CD4-positive, alpha-beta memory T cell (primary cell): Measurements from ENCODE around the gene PAQR3. TPM values are rescaled to one million over a fixed set of nuclear protein-coding genes. Genes with fewer than 3 reads are reported as not detected.

Experiments
- CTCF ChIA-PET: fragments of 350-600 bp; sonication (Branson Sonifier 250); formaldehyde crosslinking; loops from one replicate; lab custom pipeline; 2021; ENCODE audit warnings: inconsistent platforms; ENCODE audit not compliant: partially characterized antibody; lab: Charles Lee
- POLR2A ChIA-PET: fragments of 350-600 bp; sonication (Branson Sonifier 250); formaldehyde crosslinking; loops from one replicate; lab custom pipeline; 2021; ENCODE audit not compliant: partially characterized antibody; lab: Charles Lee
- DNase-seq, 5 donors: peaks; one replicate each; pipeline versions ENCODE4 v3.0.0 to v3.0.0-alpha.2; 2020 to 2022; ENCODE audit warnings: mixed read lengths in 1 of 5
- H3K27ac ChIP-seq: one replicate; pipeline ENCODE4 v1.7.0; 2013; ENCODE audit warnings: low read depth, low read length
- H3K27me3 ChIP-seq: 2 replicates; pipeline ENCODE4 v1.7.0; 2013; ENCODE audit warnings: mild to moderate bottlenecking, low read length, moderate library complexity; ENCODE audit not compliant: insufficient read depth
- H3K36me3 ChIP-seq: 2 replicates; pipeline ENCODE4 v1.7.0; 2013; ENCODE audit warnings: mild to moderate bottlenecking, low read length, moderate library complexity; ENCODE audit not compliant: insufficient read depth
- H3K4me1 ChIP-seq: 2 replicates; pipeline ENCODE4 v1.7.0; 2013; ENCODE audit warnings: mild to moderate bottlenecking, low read length, moderate library complexity; ENCODE audit not compliant: insufficient read depth
- H3K4me3 ChIP-seq, 2 donors: one replicate each; pipeline ENCODE4 v1.7.0; 2013; ENCODE audit warnings: low read length in 2 of 2, mild to moderate bottlenecking in 1 of 2
- H3K9me3 ChIP-seq, 2 donors: one replicate each; pipeline ENCODE4 v1.7.0; 2013; ENCODE audit warnings: low read length in 2 of 2, control low read depth in 1 of 2; ENCODE audit not compliant: control insufficient read depth in 1 of 2
- H3K27ac Mint-ChIP-seq, 7 donors: one replicate each; pipeline ENCODE4 v1.8.0; 2020 to 2021; ENCODE audit warnings: mixed read lengths in 7 of 7, mild to moderate bottlenecking in 6 of 7, inconsistent platforms in 3 of 7, moderate library complexity in 3 of 7
- H3K27me3 Mint-ChIP-seq, 2 donors: one replicate each; pipeline ENCODE4 v1.8.0; 2020 to 2021; ENCODE audit warnings: mixed read lengths in 2 of 2
- H3K36me3 Mint-ChIP-seq, 2 donors: one replicate each; pipeline ENCODE4 v1.8.0; 2020 to 2021; ENCODE audit warnings: mixed read lengths in 2 of 2, inconsistent platforms in 1 of 2, mild to moderate bottlenecking in 1 of 2
- H3K4me1 Mint-ChIP-seq, 4 donors: one replicate each; pipeline ENCODE4 v1.8.0; 2020 to 2021; ENCODE audit warnings: mixed read lengths in 4 of 4, mild to moderate bottlenecking in 1 of 4
- H3K4me3 Mint-ChIP-seq, 8 donors: one replicate each; pipeline ENCODE4 v1.8.0; 2020 to 2021; ENCODE audit warnings: mixed read lengths in 8 of 8, mild to moderate bottlenecking in 7 of 8, moderate library complexity in 6 of 8, inconsistent platforms in 3 of 8
- H3K9me3 Mint-ChIP-seq, 8 donors: one replicate each; pipeline ENCODE4 v1.8.0; 2020 to 2021; ENCODE audit warnings: mixed read lengths in 8 of 8, mild to moderate bottlenecking in 5 of 8, inconsistent platforms in 3 of 8, moderate library complexity in 1 of 8
- intact Hi-C: fragments of 100-400 bp; cut with micrococcal nuclease; formaldehyde crosslinking; loops from one replicate; pipeline ENCODE4 v1.15.1; 2023
- polyA plus RNA-seq, 2 donors: library from polyadenylated mRNA; unstranded; fragments of 300-500 nt; fragmentation: Illumina TruSeq; gene quantifications; one replicate each; pipeline ENCODE4 v1.2.3, GENCODE V29; 2021
- total RNA-seq, 2 experiments: library from RNA; stranded (reverse); gene quantifications; one replicate each; pipeline ENCODE4 v1.2.3, GENCODE V29; 2021

PAQR3 gene
- total and polyA plus RNA-seq, 4 experiments from 2014 or later = 7.1 to 12.1 (median 9.0) TPM

DNA sequence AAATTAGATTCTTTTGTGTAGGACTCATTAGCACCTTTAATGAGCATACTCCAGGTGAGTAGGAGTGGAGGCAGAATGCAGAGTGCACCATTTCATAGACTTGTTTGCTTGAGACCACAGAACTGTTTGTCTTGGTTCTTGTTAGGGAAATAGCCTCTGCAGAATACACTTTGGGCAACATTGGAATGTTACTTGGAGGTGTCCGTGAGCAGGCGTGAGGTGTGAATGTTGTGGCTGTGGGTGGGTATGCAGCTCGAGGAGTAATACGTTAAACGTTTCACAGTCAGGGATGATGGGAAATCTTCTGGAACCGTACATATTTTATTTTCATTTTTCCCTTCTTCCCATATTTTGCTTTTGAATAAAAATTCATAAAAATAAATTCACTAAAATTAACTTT, 31.6 kb downstream of the PAQR3 start:
- no peak for DNase-seq
- Histone ChIP-seq H3K27me3 (no peaks in the 10 kb centered on the region), H3K27ac (no peak overlapping the region), H3K36me3 (no peaks in the 10 kb centered on the region), H3K9me3 (no peaks in the 10 kb centered on the region), H3K4me3 (no peak overlapping the region), H3K4me1 (no peaks in the 10 kb centered on the region)
- Mint-ChIP-seq H3K4me3 (no peak overlapping the region), H3K9me3 (no peaks in the 10 kb centered on the region), H3K36me3 (peaks cover 16 to 22% of the 10 kb centered on the region in 2 donors), H3K27me3 (no peaks in the 10 kb centered on the region), H3K4me1 (no peaks in the 10 kb centered on the region), H3K27ac (no peak overlapping the region)
- ChIA-PET POLR2A (no interaction called here), CTCF (no interaction called here)
- intact Hi-C loops = no loop called here

GRCh38 chr4:78904143-78904542, 35.1 kb downstream of the PAQR3 start:
- H3K27ac ChIP-seq = no peak overlapping the region
- no peaks in the 10 kb centered on the region for H3K36me3 ChIP-seq
- intact Hi-C loops = no loop called here
- Mint-ChIP-seq H3K27ac (no peak overlapping the region), H3K4me1 (no peaks in the 10 kb centered on the region), H3K36me3 (no peaks in the 10 kb centered on the region), H3K9me3 (no peaks in the 10 kb centered on the region), H3K27me3 (no peaks in the 10 kb centered on the region), H3K4me3 (no peak overlapping the region)
- no peaks in the 10 kb centered on the region for H3K4me1 ChIP-seq
- H3K4me3 ChIP-seq = no peak overlapping the region
- no peak for DNase-seq
- POLR2A ChIA-PET = no interaction called here
- no peaks in the 10 kb centered on the region for H3K27me3 ChIP-seq
- CTCF ChIA-PET = no interaction called here
- no peaks in the 10 kb centered on the region for H3K9me3 ChIP-seq

- Mint-ChIP-seq H3K27me3 (no peaks in the 10 kb centered on the region), H3K27ac (no peak overlapping the region), H3K4me3 (no peak overlapping the region), H3K9me3 (no peaks in the 10 kb centered on the region), H3K36me3 (no peaks in the 10 kb centered on the region), H3K4me1 (no peaks in the 10 kb centered on the region)
- CTCF ChIA-PET = no interaction called here
- Histone ChIP-seq H3K27ac (no peak overlapping the region), H3K36me3 (no peaks in the 10 kb centered on the region), H3K27me3 (no peaks in the 10 kb centered on the region), H3K9me3 (no peaks in the 10 kb centered on the region), H3K4me1 (no peaks in the 10 kb centered on the region), H3K4me3 (no peak overlapping the region)
- intact Hi-C loops = no loop called here
- POLR2A ChIA-PET = no interaction called here
- no peak for DNase-seq
These were observed 36.9 kb downstream of the PAQR3 start for GRCh38 chr4:78902298-78902697.

- H3K36me3 ChIP-seq = no peaks in the 10 kb centered on the region
- ChIA-PET POLR2A (no interaction called here), CTCF (no interaction called here)
- DNase-seq = no peak
- H3K27me3 Mint-ChIP-seq = no peaks in the 10 kb centered on the region
- H3K9me3 Mint-ChIP-seq = no peaks in the 10 kb centered on the region
- H3K4me1 ChIP-seq = no peaks in the 10 kb centered on the region
- H3K4me1 Mint-ChIP-seq = no peaks in the 10 kb centered on the region
- no peaks in the 10 kb centered on the region for H3K27me3 ChIP-seq
- no peaks in the 10 kb centered on the region for H3K9me3 ChIP-seq
- H3K27ac ChIP-seq = no peak overlapping the region
- no peak overlapping the region for H3K27ac Mint-ChIP-seq
- no peaks in the 10 kb centered on the region for H3K36me3 Mint-ChIP-seq
- no peak overlapping the region for H3K4me3 Mint-ChIP-seq
- intact Hi-C loops = no loop called here
- H3K4me3 ChIP-seq = no peak overlapping the region
These were observed 37.4 kb downstream of the PAQR3 start for GRCh38 chr4:78901882-78902281.

DNA sequence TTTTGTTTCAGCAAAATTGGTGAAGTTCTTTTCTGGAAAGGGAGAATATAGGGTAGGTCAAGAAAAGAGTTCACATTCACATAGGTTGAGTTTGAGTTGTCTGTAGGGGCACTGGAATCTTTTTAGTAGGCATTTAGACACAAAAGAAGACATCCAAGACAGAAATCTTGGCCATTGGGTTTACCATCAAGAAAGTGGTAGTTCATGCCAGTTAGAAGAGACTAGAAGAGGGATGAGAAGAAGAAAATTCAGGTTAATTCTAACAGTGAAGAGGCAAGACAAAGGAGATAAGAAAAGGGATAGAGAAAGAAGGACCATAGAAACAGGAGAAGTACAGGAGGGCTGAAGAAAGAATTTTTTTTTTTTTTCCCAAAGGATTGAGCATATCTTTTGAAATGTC, 39.9 kb downstream of the PAQR3 start:
- DNase-seq = no peak
- H3K4me3 Mint-ChIP-seq = no peak overlapping the region
- H3K4me1 Mint-ChIP-seq = no peaks in the 10 kb centered on the region

DNA sequence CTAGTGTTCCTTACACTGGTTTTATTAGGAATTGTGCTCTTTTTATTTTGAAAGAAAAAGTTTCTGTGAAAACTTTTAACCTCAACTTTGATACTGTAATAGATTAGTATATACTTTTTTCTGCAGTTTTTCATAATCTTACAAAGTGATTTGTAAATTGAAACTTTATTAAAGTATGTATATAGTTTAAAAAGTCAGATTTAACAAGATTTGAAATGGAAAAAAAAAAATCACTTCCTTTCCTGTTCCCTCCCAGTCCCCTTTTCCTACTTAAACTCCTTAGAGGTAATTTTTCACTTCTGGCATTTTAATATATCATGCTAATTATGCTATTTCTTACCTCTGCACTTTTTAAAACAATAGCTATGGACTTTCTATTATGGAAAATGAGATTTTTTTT, 49.3 kb downstream of the PAQR3 start:
- Mint-ChIP-seq H3K27me3 (no peaks in the 10 kb centered on the region), H3K9me3 (no peaks in the 10 kb centered on the region)

More for the DNA sequence above, 39.9 kb downstream of the PAQR3 start:
- Histone ChIP-seq H3K4me3 (no peak overlapping the region), H3K4me1 (no peaks in the 10 kb centered on the region), H3K27ac (no peak overlapping the region), H3K9me3 (no peaks in the 10 kb centered on the region), H3K36me3 (no peaks in the 10 kb centered on the region), H3K27me3 (no peaks in the 10 kb centered on the region)
- ChIA-PET POLR2A (no interaction called here), CTCF (no interaction called here)
- Mint-ChIP-seq H3K27me3 (no peaks in the 10 kb centered on the region), H3K9me3 (no peaks in the 10 kb centered on the region), H3K27ac (peak overlapping the region in 1 of 7 donors; percentile 43), H3K36me3 (peaks cover 0 to 2% of the 10 kb centered on the region in 2 donors)
- intact Hi-C loops = no loop called here

DNA sequence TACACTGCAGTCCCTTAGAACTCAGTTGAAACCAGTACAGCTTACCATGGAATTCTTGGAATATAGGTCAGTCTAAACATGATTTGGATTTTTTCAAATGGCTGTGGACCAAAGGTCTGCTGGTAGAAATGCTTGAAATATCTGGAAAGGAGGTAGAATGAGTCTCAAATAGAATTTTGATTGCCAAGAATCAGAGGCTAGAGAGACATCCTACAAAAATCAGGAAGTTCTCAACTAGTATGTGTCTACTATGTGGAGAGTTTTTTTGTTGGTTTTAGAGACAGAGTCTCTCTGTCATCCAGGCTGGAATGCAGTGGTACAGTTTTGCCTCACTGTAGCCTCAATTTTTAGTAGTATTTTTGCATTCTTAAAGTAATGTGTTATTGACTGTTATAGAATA, 53.6 kb downstream of the PAQR3 start:
- intact Hi-C loops = no loop called here
- POLR2A ChIA-PET = no interaction called here

More for the DNA sequence above, 49.3 kb downstream of the PAQR3 start:
- intact Hi-C loops = no loop called here
- no peak overlapping the region for H3K27ac ChIP-seq
- H3K4me1 Mint-ChIP-seq = peaks cover 7 to 12% (median 9%) of the 10 kb centered on the region in 4 donors
- peaks cover 15 to 27% of the 10 kb centered on the region in 2 donors for H3K36me3 Mint-ChIP-seq
- no peaks in the 10 kb centered on the region for H3K36me3 ChIP-seq
- H3K9me3 ChIP-seq = no peaks in the 10 kb centered on the region
- POLR2A ChIA-PET = no interaction called here
- peaks cover 9% of the 10 kb centered on the region for H3K4me1 ChIP-seq
- CTCF ChIA-PET = no interaction called here
- H3K27me3 ChIP-seq = no peaks in the 10 kb centered on the region
- no peak overlapping the region for H3K4me3 Mint-ChIP-seq
- no peak overlapping the region for H3K4me3 ChIP-seq
- H3K27ac Mint-ChIP-seq = no peak overlapping the region
- no peak for DNase-seq

More for the DNA sequence above, 53.6 kb downstream of the PAQR3 start:
- Mint-ChIP-seq H3K36me3 (peaks cover 7 to 15% of the 10 kb centered on the region in 2 donors), H3K4me1 (peaks cover 6 to 7% (median 6%) of the 10 kb centered on the region in 4 donors), H3K27me3 (no peaks in the 10 kb centered on the region), H3K9me3 (no peaks in the 10 kb centered on the region), H3K4me3 (no peak overlapping the region), H3K27ac (no peak overlapping the region)
- DNase-seq = no peak
- Histone ChIP-seq H3K36me3 (no peaks in the 10 kb centered on the region), H3K9me3 (no peaks in the 10 kb centered on the region), H3K27me3 (no peaks in the 10 kb centered on the region), H3K27ac (no peak overlapping the region), H3K4me3 (no peak overlapping the region), H3K4me1 (peaks cover 6% of the 10 kb centered on the region)
- CTCF ChIA-PET = no interaction called here
